ENCODE measurements around the gene JAKMIP1.

GRCh38 chr4:6065166-6065565, 135.2 kb downstream of the JAKMIP1 start:
- TF ChIP-seq POLR2A (IDR thresholded peaks at IDR 0.05; ENCODE audit: low read length) (no peak), GATA1 (IDR thresholded peaks at IDR 0.05; ENCODE audit: low read depth, low read length) (no peak)

Measured in erythroblast (primary cell).